PC-3 (cell line): Measurements from ENCODE around the gene SELP.
"Not testable (repeated sequence)": the region's sequence is repeated elsewhere in the genome, so short reads cannot be mapped to it uniquely, and the experiment has no call there.

Experiments
- CTCF ChIP-seq: fragments of 300-600 bp; sonication (generic); conservative IDR thresholded peaks from 2 replicates; pipeline ENCODE4 v1.5.1; 2017; ENCODE audit warnings: antibody characterized with exemption, low read depth, mild to moderate bottlenecking, low read length
- EZH2 ChIP-seq: fragments of 300-600 bp; sonication (generic); IDR thresholded peaks from one replicate; pipeline ENCODE4 v1.6.1; 2017; ENCODE audit warnings: antibody characterized with exemption, mild to moderate bottlenecking, low read length; ENCODE audit not compliant: unreplicated experiment
- EZH2phosphoT487 ChIP-seq: fragments of 300-600 bp; sonication (generic); IDR thresholded peaks from 2 replicates; pipeline ENCODE4 v1.6.1; 2018; ENCODE audit warnings: mild to moderate bottlenecking, antibody characterized with exemption, low read length, borderline replicate concordance

GRCh38 chr1:169667227-169667639 is 37.3 kb upstream of the SELP start:
- not testable (repeated sequence) for TF ChIP-seq EZH2, EZH2phosphoT487, CTCF
